ENCODE results near the gene TACC2. TPM values are rescaled to one million over a fixed set of nuclear protein-coding genes. Genes with fewer than 3 reads are reported as not detected.

Gene TACC2
- total and polyA plus RNA-seq, 2 donors (not counting 3 experiments of a cell fraction or from before 2014, with no cell fraction given): 14.4 to 46.2 TPM

DNA sequence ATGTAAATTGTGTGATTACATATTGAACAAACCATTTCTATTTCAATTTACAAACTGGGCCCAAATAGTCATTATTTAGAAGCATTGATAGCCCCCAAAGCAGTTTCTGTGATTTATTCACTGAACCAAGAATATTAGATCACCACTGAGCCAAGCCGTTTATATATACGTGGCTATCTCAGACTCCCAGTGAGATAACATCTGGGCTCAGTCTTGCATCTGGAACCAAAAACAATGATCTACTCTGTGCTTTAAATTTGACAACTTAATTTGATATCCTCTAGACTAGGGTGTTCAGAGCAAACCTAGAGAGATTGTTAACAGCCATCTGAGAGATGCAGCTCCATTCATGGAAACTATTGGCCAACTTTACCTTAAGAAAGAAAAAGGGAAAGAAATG, 240.7 kb downstream of the TACC2 start:
- no peaks in the 10 kb centered on the region for H3K9me1 ChIP-seq (replicated peaks; ENCODE audit: control insufficient read depth, extremely low read depth, insufficient read depth, low read length)
- FAIRE-seq (no peak), DNase-seq (ENCODE audit: low read depth, low spot score) (no peak)
- intact Hi-C loops (cut with micrococcal nuclease) (loop anchor here (5.0 kb wide), 1 partner anchor 87 kb away; no protein-coding TSS in a partner anchor), dilution Hi-C loops (cut with MboI; ENCODE audit: extremely low pct_ligation_motif_present, low sequenced_read_pairs) (no loop called here)
- H3K4me3 ChIP-seq (replicated peaks in 1 of 3; ENCODE audit: insufficient read depth in 1 of 3, low read depth in 1 of 3, low read length in 3 of 3): no peak overlapping the region
- H3K36me3 ChIP-seq (ENCODE audit: control insufficient read depth in 2 of 2, extremely low read depth in 1 of 2, insufficient read depth in 2 of 2, low read length in 2 of 2): peaks cover 6 to 7% of the 10 kb centered on the region in 2 experiments
- no peak overlapping the region for H3K4me2 ChIP-seq (ENCODE audit: insufficient read depth, low read length)
- no peaks in the 10 kb centered on the region for H3K9me3 ChIP-seq (replicated peaks; ENCODE audit: control insufficient read depth, insufficient read depth, low read length)
- H3K4me1 ChIP-seq (ENCODE audit: control insufficient read depth, extremely low read depth, insufficient read depth, low read length): no peaks in the 10 kb centered on the region
- ChIA-PET POLR2A (no interaction called here), CTCF (interaction anchor here (1.6 kb wide), 1 partner anchor 10 kb away, joined by 3 read pairs; no protein-coding TSS in a partner anchor)
- no peaks in the 10 kb centered on the region for H3K27me3 ChIP-seq (ENCODE audit: control insufficient read depth in 2 of 2, insufficient read depth in 2 of 2, low read length in 2 of 2)
- no peak overlapping the region for H3K27ac ChIP-seq (ENCODE audit: insufficient read depth, low read depth, low read length)
- no peak overlapping the region for H2AFZ ChIP-seq (ENCODE audit: low read depth, low read length)
- TF ChIP-seq JUN (IDR thresholded peaks at IDR 0.05; ENCODE audit: borderline replicate concordance, insufficient read depth, insufficient read length, low read depth) (no peak), POLR2A (IDR thresholded peaks at IDR 0.05; ENCODE audit: low read depth, low read length) (no peak), FOS (IDR thresholded peaks at IDR 0.05; ENCODE audit: borderline replicate concordance, insufficient read depth, low read length) (no peak), POLR2AphosphoS5 (IDR thresholded peaks at IDR 0.05; ENCODE audit: insufficient read depth, low read depth, low read length) (no peak), EZH2 (IDR thresholded peaks at IDR 0.05; ENCODE audit: borderline replicate concordance, low read depth, low read length, severe bottlenecking) (no peak), MYC (IDR thresholded peaks at IDR 0.05; ENCODE audit: low read depth, low read length) (no peak), GATA2 (IDR thresholded peaks at IDR 0.05; ENCODE audit: insufficient read depth, insufficient read length, low read depth, low read length) (no peak)
- TF ChIP-seq, protein P1, sequence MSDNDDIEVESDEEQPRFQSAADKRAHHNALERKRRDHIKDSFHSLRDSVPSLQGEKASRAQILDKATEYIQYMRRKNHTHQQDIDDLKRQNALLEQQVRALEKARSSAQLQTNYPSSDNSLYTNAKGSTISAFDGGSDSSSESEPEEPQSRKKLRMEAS (IDR thresholded peaks at IDR 0.05; ENCODE audit: insufficient read depth, insufficient read length): no peak
- TF ChIP-seq, protein P2, sequence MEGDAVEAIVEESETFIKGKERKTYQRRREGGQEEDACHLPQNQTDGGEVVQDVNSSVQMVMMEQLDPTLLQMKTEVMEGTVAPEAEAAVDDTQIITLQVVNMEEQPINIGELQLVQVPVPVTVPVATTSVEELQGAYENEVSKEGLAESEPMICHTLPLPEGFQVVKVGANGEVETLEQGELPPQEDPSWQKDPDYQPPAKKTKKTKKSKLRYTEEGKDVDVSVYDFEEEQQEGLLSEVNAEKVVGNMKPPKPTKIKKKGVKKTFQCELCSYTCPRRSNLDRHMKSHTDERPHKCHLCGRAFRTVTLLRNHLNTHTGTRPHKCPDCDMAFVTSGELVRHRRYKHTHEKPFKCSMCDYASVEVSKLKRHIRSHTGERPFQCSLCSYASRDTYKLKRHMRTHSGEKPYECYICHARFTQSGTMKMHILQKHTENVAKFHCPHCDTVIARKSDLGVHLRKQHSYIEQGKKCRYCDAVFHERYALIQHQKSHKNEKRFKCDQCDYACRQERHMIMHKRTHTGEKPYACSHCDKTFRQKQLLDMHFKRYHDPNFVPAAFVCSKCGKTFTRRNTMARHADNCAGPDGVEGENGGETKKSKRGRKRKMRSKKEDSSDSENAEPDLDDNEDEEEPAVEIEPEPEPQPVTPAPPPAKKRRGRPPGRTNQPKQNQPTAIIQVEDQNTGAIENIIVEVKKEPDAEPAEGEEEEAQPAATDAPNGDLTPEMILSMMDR (IDR thresholded peaks at IDR 0.05; ENCODE audit: extremely low read depth in 1 of 2, insufficient read depth in 1 of 2, low read depth in 1 of 2, low read length in 2 of 2): no peak
- BruUV-seq (replicated peaks): no TSS peak
- H4K20me1 ChIP-seq (replicated peaks; ENCODE audit: control insufficient read depth, extremely low read depth, insufficient read depth, low read length): no peaks in the 10 kb centered on the region
- H3K79me2 ChIP-seq (ENCODE audit: control insufficient read depth, insufficient read depth, low read length): no peaks in the 10 kb centered on the region
- H3K9ac ChIP-seq (replicated peaks; ENCODE audit: extremely low read depth, insufficient read depth, low read length): no peak overlapping the region
